ENCODE data around the gene NCKAP5. TPM values are rescaled to one million over a fixed set of nuclear protein-coding genes. Genes with fewer than 3 reads are reported as not detected.

NCKAP5 gene
- total and polyA plus RNA-seq, 9 of the 15 experiments (the other 6 are each of a cell fraction or from before 2014, with no cell fraction given), result not detected

DNA sequence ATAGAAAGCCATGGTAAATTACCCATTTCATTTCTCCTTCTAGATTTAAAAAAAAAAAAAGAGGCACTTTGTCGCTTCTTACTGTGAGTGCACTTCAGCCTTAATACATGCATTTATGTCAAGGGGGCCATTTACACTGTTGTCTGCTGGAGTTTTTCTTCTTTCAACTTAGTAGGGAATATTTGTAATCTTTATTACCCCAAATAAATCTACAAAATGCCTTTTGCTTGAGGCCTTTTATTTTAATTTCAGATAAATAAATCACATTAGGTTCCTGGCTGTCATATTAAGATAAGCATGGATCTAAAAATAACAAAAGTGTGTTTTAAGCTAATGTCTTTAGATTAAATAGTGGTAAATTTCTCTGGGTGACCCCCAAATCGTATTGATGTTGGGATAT is 276.0 kb downstream of the NCKAP5 start:
- POLR2A ChIA-PET, result interaction anchor here (0.6 kb wide), 1 partner anchor 1050 kb away, joined by 3 read pairs; no protein-coding TSS in a partner anchor
- FAIRE-seq (no peak), ATAC-seq (no peak), DNase-seq (ENCODE audit: extremely low read depth in 1 of 4, low spot score in 3 of 4) (no peak)
- CTCF ChIA-PET (ENCODE audit: low intra/inter-chr PET ratio), result no interaction called here
- no peak overlapping the region for H2AFZ ChIP-seq (ENCODE audit: low read depth, low read length)
- WGBS (ENCODE audit: insufficient coverage, low coverage, missing lambda C conversion rate), result 0% methylated on average over 2 of the region's 2 CpGs
- in situ Hi-C loops (cut with MboI) (no loop called here), intact Hi-C loops (cut with micrococcal nuclease) (no loop called here)
- TF ChIP-seq TOE1 (IDR thresholded peaks at IDR 0.05; ENCODE audit: borderline replicate concordance), result no peak
- no peak for TF ChIP-seq TOE1 (CRISPR knock-in tag; IDR thresholded peaks at IDR 0.05; ENCODE audit: borderline replicate concordance, low read depth)
- TF ChIP-seq LARP7 (IDR thresholded peaks at IDR 0.05), result no peak
- TF ChIP-seq NFE2L1 (tag; IDR thresholded peaks at IDR 0.05; ENCODE audit: borderline replicate concordance, low read depth), result no peak
- TF ChIP-seq SMAD1 (IDR thresholded peaks at IDR 0.05; ENCODE audit: low read depth, low read length, partially characterized antibody), result no peak
- no peak for TF ChIP-seq ZNF197 (CRISPR knock-in tag; IDR thresholded peaks at IDR 0.05; ENCODE audit: low read depth)
- TF ChIP-seq ZNF354B (CRISPR knock-in tag; IDR thresholded peaks at IDR 0.05), result no peak
- TF ChIP-seq POLR2AphosphoS2 (IDR thresholded peaks at IDR 0.05; ENCODE audit: low read length), result no peak
- no peak for TF ChIP-seq MXI1 (IDR thresholded peaks at IDR 0.05; ENCODE audit: low read depth, low read length)
- TF ChIP-seq THRB (CRISPR knock-in tag; conservative IDR thresholded peaks at IDR 0.05), result no peak
- TF ChIP-seq, protein P1, sequence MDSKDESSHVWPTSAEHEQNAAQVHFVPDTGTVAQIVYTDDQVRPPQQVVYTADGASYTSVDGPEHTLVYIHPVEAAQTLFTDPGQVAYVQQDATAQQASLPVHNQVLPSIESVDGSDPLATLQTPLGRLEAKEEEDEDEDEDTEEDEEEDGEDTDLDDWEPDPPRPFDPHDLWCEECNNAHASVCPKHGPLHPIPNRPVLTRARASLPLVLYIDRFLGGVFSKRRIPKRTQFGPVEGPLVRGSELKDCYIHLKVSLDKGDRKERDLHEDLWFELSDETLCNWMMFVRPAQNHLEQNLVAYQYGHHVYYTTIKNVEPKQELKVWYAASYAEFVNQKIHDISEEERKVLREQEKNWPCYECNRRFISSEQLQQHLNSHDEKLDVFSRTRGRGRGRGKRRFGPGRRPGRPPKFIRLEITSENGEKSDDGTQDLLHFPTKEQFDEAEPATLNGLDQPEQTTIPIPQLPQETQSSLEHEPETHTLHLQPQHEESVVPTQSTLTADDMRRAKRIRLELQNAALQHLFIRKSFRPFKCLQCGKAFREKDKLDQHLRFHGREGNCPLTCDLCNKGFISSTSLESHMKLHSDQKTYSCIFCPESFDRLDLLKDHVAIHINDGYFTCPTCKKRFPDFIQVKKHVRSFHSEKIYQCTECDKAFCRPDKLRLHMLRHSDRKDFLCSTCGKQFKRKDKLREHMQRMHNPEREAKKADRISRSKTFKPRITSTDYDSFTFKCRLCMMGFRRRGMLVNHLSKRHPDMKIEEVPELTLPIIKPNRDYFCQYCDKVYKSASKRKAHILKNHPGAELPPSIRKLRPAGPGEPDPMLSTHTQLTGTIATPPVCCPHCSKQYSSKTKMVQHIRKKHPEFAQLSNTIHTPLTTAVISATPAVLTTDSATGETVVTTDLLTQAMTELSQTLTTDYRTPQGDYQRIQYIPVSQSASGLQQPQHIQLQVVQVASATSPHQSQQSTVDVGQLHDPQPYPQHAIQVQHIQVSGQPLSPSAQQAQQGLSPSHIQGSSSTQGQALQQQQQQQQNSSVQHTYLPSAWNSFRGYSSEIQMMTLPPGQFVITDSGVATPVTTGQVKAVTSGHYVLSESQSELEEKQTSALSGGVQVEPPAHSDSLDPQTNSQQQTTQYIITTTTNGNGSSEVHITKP (IDR thresholded peaks at IDR 0.05; ENCODE audit: partially characterized antibody), result no peak
- TF ChIP-seq KDM5B (IDR thresholded peaks at IDR 0.05; ENCODE audit: insufficient replicate concordance, low read depth, low read length), result no peak
- no peak for TF ChIP-seq NR2C2 (CRISPR knock-in tag; IDR thresholded peaks at IDR 0.05)
- TF ChIP-seq NR2C2 (tag; IDR thresholded peaks at IDR 0.05), result no peak
- H3K27me3 ChIP-seq (ENCODE audit: control insufficient read depth in 2 of 2, insufficient read depth in 2 of 2, low read length in 2 of 2), result no peaks in the 10 kb centered on the region
- no peaks in the 10 kb centered on the region for H3K36me3 ChIP-seq (ENCODE audit: control insufficient read depth, insufficient read depth, low read length)
- no peak overlapping the region for H3K9ac ChIP-seq (ENCODE audit: insufficient read depth in 1 of 2, low read depth in 2 of 2, low read length in 2 of 2)
- no peaks in the 10 kb centered on the region for H4K20me1 ChIP-seq (replicated peaks; ENCODE audit: control insufficient read depth, insufficient read depth, low read length)
- H3K9me3 ChIP-seq (replicated peaks; ENCODE audit: control insufficient read depth, insufficient read depth, low read depth, low read length), result no peaks in the 10 kb centered on the region
- no peaks in the 10 kb centered on the region for H3K79me2 ChIP-seq (ENCODE audit: control insufficient read depth, insufficient read depth, low read length)
- no peak overlapping the region for H3K4me2 ChIP-seq (ENCODE audit: insufficient read depth, low read length)
- no peaks in the 10 kb centered on the region for H3K9me1 ChIP-seq (ENCODE audit: control insufficient read depth, insufficient read depth, low read length)
- H3K4me3 ChIP-seq, result no peak overlapping the region
- H3K27ac ChIP-seq (ENCODE audit: extremely low read depth, low read depth, low read length), result no peak overlapping the region
- no peaks in the 10 kb centered on the region for H3K4me1 ChIP-seq (replicated peaks in 1 of 2; ENCODE audit: control insufficient read depth in 2 of 2, insufficient read depth in 2 of 2, low read length in 2 of 2)
- no TSS peak for BruUV-seq (replicated peaks)

Measured in K562 (cell line).